HG03108 (cell line): ENCODE results near the gene ZXDC.

Source experiments
- ATAC-seq: cut with Tn5 transposase; IDR thresholded peaks from one replicate; pipeline ENCODE4 v1.9.1; 2021; ENCODE audit warnings: moderate library complexity; ENCODE audit not compliant: unreplicated experiment

The ZXDC gene

DNA sequence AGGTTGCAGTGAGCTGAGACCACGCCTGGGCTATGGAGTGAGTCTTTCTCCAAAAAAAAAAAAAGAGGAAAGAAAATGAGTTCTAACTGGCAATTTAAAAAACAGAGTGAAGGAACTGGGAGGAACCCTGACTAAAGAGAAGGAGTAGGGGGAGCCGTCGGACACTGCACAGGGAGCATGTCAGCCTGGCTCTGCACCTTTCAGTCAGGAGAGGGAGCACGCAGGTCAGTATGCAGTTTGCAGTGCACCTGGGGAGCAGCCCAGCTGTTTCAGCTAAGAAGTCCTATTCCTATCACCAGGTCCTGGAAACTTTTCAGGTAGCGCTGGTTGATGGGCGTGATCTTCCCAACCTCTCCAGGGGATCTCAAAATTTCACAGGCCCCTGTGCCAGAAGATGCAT lies 14.9 kb upstream of the ZXDC start:
- ATAC-seq, result no peak

DNA sequence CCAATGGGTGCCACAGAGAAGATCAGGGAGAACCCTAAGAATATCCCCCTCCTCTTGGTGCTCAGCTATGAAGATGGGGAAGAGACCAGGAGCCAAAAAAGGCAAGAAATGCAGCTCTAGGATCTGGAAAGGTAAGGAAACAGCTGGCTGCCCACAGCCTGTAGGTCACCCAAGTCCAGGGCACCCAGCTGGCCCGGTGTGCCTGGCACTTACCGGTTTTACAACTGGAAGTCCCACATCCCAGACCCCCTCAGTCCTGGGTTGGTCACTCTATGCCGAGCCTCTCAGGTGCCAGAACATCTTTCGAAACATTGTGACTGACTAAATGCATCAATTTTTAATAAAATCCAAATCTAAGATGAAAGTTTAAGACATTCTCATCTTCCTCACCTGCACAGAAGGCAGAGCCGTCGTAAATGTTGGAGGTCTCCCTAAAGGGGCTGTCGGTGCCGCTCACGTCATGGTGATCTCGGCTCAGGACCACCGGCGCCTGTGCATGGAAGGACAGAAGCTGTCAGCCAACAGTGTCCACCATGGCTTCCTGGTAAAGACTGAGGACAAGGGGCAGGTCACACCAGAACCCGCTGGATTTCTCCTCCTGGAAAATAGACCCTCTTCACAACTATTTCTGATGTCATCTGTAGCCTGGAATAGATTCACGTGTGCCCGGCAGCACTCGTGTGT lies 13.3 kb upstream of the ZXDC start:
- ATAC-seq, result no peak

- ATAC-seq, result no peak
Observed at GRCh38 chr3:126488185-126488584, 12.5 kb upstream of the ZXDC start.

DNA sequence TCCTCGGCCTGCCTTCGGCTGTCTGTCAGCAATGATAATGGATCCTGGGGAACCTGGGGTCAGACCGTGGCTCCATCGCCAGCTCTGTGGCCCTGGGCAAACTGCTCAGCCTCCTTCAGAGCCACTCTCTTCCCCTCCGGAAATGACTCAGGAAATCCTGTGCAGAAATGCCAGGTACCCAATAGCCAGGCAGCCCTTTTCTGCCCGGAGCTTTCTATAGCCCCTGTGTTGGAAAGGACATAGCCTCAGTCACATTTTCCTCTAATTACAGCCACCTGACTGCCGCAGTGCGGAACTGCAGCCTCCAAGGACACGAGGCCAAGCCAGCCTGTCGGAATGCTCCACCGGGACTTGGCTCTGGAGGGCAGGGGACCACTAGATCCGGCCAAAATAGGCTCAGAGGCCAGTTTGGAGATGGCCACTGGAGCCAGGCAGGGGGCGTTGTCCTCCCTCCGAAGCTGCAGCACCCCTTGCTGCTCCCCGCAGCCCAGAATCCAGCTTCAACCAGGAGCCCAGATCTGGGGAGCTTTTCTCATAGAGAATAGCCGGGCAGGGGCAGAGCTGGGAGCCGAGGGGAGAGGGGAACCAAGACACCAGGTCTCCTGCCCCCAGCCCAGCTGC lies 11.6 kb upstream of the ZXDC start:
- ATAC-seq, result no peak

DNA sequence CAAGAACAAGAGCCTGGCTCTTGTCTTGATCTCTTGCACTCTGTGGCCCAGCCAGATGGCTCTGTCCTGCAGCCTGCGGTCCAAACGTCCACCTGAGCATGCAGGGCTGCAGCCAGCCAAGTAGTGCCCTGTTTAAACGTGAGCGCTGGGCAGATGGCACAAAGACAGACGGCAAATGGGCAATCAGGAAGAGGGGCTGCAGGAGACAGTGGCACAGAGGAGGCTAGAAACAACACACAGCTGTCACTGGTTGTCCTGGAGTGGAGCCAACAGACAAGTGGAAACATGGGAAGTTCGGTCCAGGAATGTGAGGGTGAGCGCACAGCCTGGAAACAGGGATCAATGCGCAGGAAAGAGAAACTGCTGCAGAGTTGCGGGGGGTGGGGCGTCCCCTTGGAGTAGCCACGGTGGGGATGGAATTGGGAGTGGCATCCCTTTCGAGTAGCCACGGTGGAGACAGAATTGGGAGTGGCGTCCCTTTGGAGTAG lies 10.7 kb upstream of the ZXDC start:
- no peak for ATAC-seq

DNA sequence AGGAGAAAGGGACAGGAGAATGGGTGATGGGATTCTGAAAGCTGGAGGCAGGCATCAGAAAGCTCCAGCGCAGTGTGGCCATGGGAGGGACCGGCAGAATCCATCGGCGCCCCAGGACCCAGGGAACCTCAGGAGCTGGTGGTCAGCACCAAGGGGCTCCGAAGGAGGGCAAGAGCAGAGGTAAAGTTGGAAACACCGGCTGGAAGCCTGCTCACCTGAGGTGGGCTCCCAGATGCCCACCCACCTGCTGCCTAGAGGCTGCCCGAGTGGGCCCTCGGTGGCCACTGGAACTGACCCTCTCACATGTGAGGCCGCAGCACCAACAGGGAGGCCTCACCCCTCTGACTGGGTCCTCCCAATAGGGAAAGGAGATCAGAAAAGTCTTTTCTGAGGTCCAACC lies 10.3 kb upstream of the ZXDC start:
- no peak for ATAC-seq

- ATAC-seq, result no peak
Observed at GRCh38 chr3:126485176-126485897, 9.6 kb upstream of the ZXDC start.

DNA sequence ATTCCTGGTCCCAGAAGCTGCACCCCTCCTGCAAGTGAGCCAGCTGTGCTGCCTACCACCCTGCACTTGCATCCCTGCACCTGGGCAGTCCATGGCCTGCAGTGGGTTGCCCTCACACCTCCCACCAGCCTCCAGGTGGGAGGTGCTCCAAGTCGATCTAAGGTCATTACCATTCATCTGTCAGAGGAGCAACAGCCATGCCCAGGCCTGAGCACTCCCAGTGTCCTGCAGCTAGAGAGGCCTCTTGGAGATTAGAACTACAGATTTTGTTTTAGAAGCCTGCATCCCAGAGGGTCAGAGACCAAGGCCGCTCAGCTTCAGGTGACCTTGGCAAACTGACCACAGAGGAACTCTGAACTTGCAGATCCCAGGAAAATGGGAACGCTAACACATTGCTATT lies 9.0 kb upstream of the ZXDC start:
- ATAC-seq, result no peak

- no peak for ATAC-seq
Observed at GRCh38 chr3:126484148-126484547, 8.5 kb upstream of the ZXDC start.

- ATAC-seq, result no peak
Observed at GRCh38 chr3:126483321-126483761, 7.7 kb upstream of the ZXDC start.

DNA sequence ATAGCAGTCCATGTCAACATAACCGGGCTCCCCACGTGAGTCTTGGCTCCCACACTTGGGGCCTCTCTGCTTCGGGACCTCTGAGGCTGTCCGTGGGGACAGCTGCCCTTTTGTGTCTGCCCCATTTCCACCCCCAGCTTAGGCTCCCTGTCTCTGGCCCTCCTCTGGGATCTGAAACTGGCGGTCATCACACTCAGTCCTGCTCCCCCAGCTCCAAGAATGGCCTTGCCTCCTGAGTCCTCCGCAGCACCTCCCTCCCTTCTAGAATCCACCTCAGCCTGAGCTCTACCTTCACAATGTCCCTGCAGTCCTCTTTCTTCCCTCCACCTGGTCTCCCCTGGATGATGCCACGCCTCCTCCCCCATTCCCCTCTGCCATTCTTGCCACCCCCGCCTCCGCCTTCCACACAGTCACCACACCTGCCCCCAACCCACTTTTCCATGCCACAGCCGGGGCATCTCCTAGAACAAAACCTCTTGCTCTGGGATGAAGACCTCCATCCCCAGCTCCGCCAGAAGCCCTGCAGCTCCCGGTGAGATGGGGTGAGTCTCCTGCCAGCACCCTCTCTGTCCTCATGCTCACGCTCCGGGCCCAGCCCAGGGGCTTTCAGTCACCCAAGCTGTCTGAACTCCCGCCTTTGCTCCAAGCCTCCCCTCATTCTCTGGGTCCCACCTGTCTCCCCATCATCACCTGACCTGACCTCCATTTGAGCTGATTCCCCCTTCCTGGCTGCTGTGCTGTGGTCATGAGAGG lies 7.0 kb upstream of the ZXDC start:
- ATAC-seq, result no peak

DNA sequence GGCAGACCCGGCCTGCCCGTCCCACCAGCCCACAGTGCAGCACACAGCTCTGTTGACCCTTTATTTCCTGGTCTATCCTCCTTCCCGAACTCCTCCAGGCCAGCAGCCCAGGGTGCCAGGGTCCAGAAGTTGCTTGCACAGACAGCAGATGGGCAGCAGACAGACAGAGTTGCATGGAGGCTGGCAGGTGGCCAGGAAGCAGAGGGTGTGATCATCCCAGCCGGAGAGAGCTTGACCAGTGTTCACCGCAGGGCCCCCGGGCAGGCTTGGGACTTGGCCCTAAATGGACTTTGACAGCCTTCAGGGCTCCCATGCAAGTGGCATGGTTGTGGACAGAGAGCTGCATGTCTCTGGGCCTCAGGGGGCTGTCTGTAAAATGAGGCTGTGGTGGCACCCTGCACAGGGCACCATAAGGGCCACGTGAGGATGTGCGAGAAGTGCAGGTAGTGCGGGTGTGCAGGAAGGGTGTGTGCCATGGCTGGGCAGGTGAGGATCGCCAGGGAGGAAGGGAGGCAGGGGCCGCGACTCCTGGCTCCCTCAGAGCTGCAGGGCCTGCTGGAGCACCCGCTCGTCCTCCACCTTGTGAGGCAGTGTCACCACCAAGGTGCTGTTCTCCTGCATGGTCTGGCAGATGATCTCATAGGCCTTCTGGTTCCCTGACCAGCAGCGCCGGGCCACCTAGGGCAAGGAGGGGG lies 6.3 kb upstream of the ZXDC start:
- ATAC-seq, result no peak

DNA sequence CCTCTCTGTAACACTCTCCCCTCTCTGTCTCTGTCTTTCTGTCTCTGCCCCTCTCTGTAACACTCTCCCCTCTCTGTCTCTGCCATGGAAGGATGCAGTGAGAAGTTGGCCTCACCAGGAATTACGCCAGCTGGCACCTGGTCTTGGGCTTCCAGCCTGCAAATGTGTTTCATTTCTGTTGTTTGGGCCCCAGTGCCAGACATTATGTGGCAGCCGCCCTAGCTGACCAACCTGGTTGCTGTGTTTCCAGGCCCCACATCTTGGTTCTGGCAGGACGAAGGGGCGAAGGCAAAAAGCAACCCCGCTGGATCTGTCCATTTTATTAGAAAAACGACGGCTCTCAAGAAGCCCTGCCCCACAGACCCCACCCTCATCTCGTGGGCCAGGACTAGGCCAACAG lies 5.2 kb upstream of the ZXDC start:
- ATAC-seq, result no peak

- no peak for ATAC-seq
Observed at GRCh38 chr3:126480206-126480605, 4.5 kb upstream of the ZXDC start.

GRCh38 chr3:126479642-126480041 lies 4.0 kb upstream of the ZXDC start:
- no peak for ATAC-seq

GRCh38 chr3:126478581-126479310 lies 3.1 kb upstream of the ZXDC start:
- no peak for ATAC-seq

GRCh38 chr3:126477061-126477380 lies 1.3 kb upstream of the ZXDC start:
- no peak for ATAC-seq

GRCh38 chr3:126476166-126477060 lies 722 bp upstream of the ZXDC start:
- ATAC-seq, result peak; percentile 24
